H1 (cell line): ENCODE results near the gene KHSRP. TPM values are rescaled to one million over a fixed set of nuclear protein-coding genes. Genes with fewer than 3 reads are reported as not detected.

ENCODE experiments used
- CHD2 ChIP-seq: IDR thresholded peaks from 2 replicates; pipeline ENCODE4 v1.6.1; 2012; ENCODE audit warnings: low read length, improper control_type of control experiment
- E2F6 ChIP-seq: IDR thresholded peaks from 2 replicates; pipeline ENCODE4 v1.6.1; 2012; ENCODE audit warnings: inconsistent platforms
- EGR1 ChIP-seq: IDR thresholded peaks from 2 replicates; pipeline ENCODE4 v1.6.1; 2011; ENCODE audit warnings: low read depth, low read length, borderline replicate concordance
- KDM5A ChIP-seq: fragments of 200-600 bp; IDR thresholded peaks from 2 replicates; pipeline ENCODE4 v1.7.1; 2012; ENCODE audit warnings: mild to moderate bottlenecking, low read length, inconsistent platforms, mixed read lengths
- MAX ChIP-seq: IDR thresholded peaks from 2 replicates; pipeline ENCODE4 v1.6.1; 2012; ENCODE audit warnings: inconsistent platforms
- POU5F1 ChIP-seq: IDR thresholded peaks from 2 replicates; pipeline ENCODE4 v1.6.1; 2011; ENCODE audit warnings: low read depth, mild to moderate bottlenecking, low read length, moderate library complexity
- SIN3A ChIP-seq, 2 experiments: IDR thresholded peaks in 1 of 2; conservative IDR thresholded peaks in 1 of 2; 2 replicates each; pipeline ENCODE4 v1.6.1; 2011 to 2012; ENCODE audit warnings: low read length in 2 of 2, improper control_type of control experiment in 1 of 2, low read depth in 1 of 2, mild to moderate bottlenecking in 1 of 2
- SIX5 ChIP-seq: IDR thresholded peaks from 2 replicates; pipeline ENCODE4 v1.6.1; 2011; ENCODE audit warnings: mild to moderate bottlenecking, low read depth, low read length
- polyA plus RNA-seq, 7 experiments: library from polyadenylated mRNA; depleted of rRNA in 3 of 7; stranded (reverse) in 5 of 7; unstranded in 2 of 7; fragments of >200 nt in 5 of 7; fragments of 200-250 nt in 2 of 7; gene quantifications; 1 replicate in 5 of 7; 2 replicates in 1 of 7; 4 replicates in 1 of 7; pipeline versions ENCODE4 v1.2.1 to v1.2.3, GENCODE V29; 2011 to 2013; ENCODE audit warnings: missing spikeins in 2 of 7, mixed read lengths in 2 of 7
- total RNA-seq: library from RNA; stranded (reverse); fragmentation: NEBNext Ultra II Directional; extraction: Animal tissue kit (Norgen Biotek cat#: 25700); gene quantifications from 2 replicates; pipeline ENCODE4 v1.2.1, GENCODE V29; 2021

The KHSRP gene
- total and polyA plus RNA-seq, 2 of the 8 experiments (the other 6 are each of a cell fraction or from before 2014, with no cell fraction given) = 143 to 573 TPM

- TF ChIP-seq SIN3A (conservative IDR thresholded peaks at IDR 0.05 in 1 of 2, IDR thresholded peaks at IDR 0.05 in 1 of 2; ENCODE audit: low read depth in 1 of 2, low read length in 2 of 2) (no peak), CHD2 (no peak), E2F6 (no peak), KDM5A (no peak), EGR1 (no peak), SIX5 (no peak), POU5F1 (no peak), MAX (no peak)
Measured at GRCh38 chr19:6418562-6418932, 6.1 kb downstream of the KHSRP start (continued).
